ENCODE data around the gene WDR64. TPM values are rescaled to one million over a fixed set of nuclear protein-coding genes. Genes with fewer than 3 reads are reported as not detected.
"Not testable (repeated sequence)": the region's sequence is repeated elsewhere in the genome, so short reads cannot be mapped to it uniquely, and the experiment has no call there.

Gene WDR64
- total RNA-seq, 1 donor from 2014 or later: not detected

- Histone ChIP-seq H3K9me3 (replicated peaks) (no peaks in the 10 kb centered on the region), H3K4me3 (no peak overlapping the region), H3K36me3 (no peaks in the 10 kb centered on the region), H3K27ac (replicated peaks) (no peak overlapping the region), H3K4me1 (no peaks in the 10 kb centered on the region), H3K27me3 (ENCODE audit: low read depth) (peaks cover 12% of the 10 kb centered on the region)
- TF ChIP-seq CTCF (IDR thresholded peaks at IDR 0.05; ENCODE audit: borderline replicate concordance): no peak
- intact Hi-C loops (cut with micrococcal nuclease): no loop called here
- no peak for DNase-seq
Observed at GRCh38 chr1:241734533-241734932, 82.5 kb downstream of the WDR64 start.

- H3K27ac ChIP-seq (replicated peaks); H3K27me3 ChIP-seq (ENCODE audit: low read depth); H3K9me3 ChIP-seq (replicated peaks); DNase-seq; intact Hi-C loops (cut with micrococcal nuclease); H3K4me3 ChIP-seq; H3K4me1 ChIP-seq; H3K36me3 ChIP-seq: not testable (repeated sequence)
Observed at GRCh38 chr1:241735493-241735926, 83.4 kb downstream of the WDR64 start.

- intact Hi-C loops (cut with micrococcal nuclease): no loop called here
- no peak for TF ChIP-seq CTCF (IDR thresholded peaks at IDR 0.05; ENCODE audit: borderline replicate concordance)
- DNase-seq: no peak
- peaks cover 15% of the 10 kb centered on the region for H3K27me3 ChIP-seq (ENCODE audit: low read depth)
- no peak overlapping the region for H3K27ac ChIP-seq (replicated peaks)
- no peaks in the 10 kb centered on the region for H3K9me3 ChIP-seq (replicated peaks)
- H3K4me3 ChIP-seq: no peak overlapping the region
- no peaks in the 10 kb centered on the region for H3K4me1 ChIP-seq
- no peaks in the 10 kb centered on the region for H3K36me3 ChIP-seq
Observed at GRCh38 chr1:241736387-241736786, 84.3 kb downstream of the WDR64 start.

DNA sequence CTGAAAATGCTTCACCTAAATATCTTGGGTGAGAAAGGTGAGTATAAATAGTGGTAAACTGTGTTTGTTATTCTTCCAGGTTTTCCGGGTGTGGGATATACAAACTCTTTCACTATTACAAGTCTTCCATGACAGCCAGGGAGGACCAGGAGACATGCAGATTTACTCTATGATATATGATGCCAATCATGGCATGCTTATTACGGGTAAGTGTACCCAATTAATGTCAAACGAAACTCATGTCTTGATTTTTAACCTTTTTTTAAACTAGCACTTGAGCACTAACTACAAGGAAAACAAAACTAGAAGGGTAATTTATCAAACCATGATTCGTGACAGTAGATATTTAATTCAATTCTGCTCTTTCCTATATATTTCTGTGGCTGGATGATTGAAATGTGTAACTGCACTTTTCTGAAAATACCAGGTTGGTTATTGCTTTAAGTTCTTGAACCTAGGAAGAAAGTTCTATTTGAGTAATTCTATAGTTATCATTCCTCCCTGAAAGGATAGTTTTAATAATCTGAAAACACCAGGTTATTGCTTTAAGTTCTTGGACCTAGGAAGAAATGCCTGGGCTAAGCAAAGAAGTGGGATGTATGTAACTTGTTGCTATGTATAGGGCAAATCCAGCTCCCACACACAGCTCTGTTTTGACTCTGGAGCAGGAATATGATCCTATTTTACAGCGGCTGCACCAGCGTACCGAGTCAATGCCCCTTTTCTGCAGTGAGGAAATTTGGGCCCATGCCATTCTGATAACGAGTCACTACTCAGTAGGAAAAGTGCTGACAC is 86.4 kb downstream of the WDR64 start:
- intact Hi-C loops (cut with micrococcal nuclease): no loop called here
- no peaks in the 10 kb centered on the region for H3K4me1 ChIP-seq
- H3K36me3 ChIP-seq: no peaks in the 10 kb centered on the region
- no peak overlapping the region for H3K27ac ChIP-seq (replicated peaks)
- no peak for TF ChIP-seq CTCF (IDR thresholded peaks at IDR 0.05; ENCODE audit: borderline replicate concordance)
- no peak overlapping the region for H3K4me3 ChIP-seq
- H3K9me3 ChIP-seq (replicated peaks): no peaks in the 10 kb centered on the region
- H3K27me3 ChIP-seq (ENCODE audit: low read depth): peaks cover 22% of the 10 kb centered on the region
- DNase-seq: no peak

DNA sequence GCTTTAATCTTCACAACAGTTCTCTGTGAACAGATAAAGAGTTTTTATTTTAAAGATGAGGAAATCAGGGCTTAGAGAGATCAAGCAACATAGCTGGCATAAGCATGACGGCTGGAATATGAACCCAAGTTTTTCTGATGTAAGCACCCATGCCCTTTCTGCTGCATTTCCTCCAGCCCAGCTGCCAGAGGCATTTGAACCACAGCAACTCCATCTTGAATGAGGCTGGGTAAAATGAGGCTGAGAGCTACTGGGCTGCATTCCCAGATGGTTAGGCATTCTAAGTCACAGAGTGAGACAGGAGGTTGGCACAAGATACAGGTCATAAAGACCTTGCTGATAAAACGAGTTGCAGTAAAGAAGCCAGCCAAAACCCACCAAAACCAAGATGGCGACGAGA is 90.0 kb downstream of the WDR64 start:
- H3K36me3 ChIP-seq: no peaks in the 10 kb centered on the region
- no peak for DNase-seq
- H3K9me3 ChIP-seq (replicated peaks): no peaks in the 10 kb centered on the region
- H3K27me3 ChIP-seq (ENCODE audit: low read depth): peaks cover 30% of the 10 kb centered on the region
- H3K27ac ChIP-seq (replicated peaks): no peak overlapping the region
- H3K4me1 ChIP-seq: no peaks in the 10 kb centered on the region
- intact Hi-C loops (cut with micrococcal nuclease): no loop called here
- TF ChIP-seq CTCF (IDR thresholded peaks at IDR 0.05; ENCODE audit: borderline replicate concordance): no peak
- H3K4me3 ChIP-seq: no peak overlapping the region

- no peaks in the 10 kb centered on the region for H3K4me1 ChIP-seq
- intact Hi-C loops (cut with micrococcal nuclease): no loop called here
- H3K27ac ChIP-seq (replicated peaks): no peak overlapping the region
- H3K27me3 ChIP-seq (ENCODE audit: low read depth): peaks cover 27% of the 10 kb centered on the region
- H3K9me3 ChIP-seq (replicated peaks): no peaks in the 10 kb centered on the region
- no peak for DNase-seq
- H3K4me3 ChIP-seq: no peak overlapping the region
- H3K36me3 ChIP-seq: no peaks in the 10 kb centered on the region
- no peak for TF ChIP-seq CTCF (IDR thresholded peaks at IDR 0.05; ENCODE audit: borderline replicate concordance)
Observed at GRCh38 chr1:241744591-241744990, 92.5 kb downstream of the WDR64 start.
